ENCODE results near the gene MACF1.

Gene MACF1

DNA sequence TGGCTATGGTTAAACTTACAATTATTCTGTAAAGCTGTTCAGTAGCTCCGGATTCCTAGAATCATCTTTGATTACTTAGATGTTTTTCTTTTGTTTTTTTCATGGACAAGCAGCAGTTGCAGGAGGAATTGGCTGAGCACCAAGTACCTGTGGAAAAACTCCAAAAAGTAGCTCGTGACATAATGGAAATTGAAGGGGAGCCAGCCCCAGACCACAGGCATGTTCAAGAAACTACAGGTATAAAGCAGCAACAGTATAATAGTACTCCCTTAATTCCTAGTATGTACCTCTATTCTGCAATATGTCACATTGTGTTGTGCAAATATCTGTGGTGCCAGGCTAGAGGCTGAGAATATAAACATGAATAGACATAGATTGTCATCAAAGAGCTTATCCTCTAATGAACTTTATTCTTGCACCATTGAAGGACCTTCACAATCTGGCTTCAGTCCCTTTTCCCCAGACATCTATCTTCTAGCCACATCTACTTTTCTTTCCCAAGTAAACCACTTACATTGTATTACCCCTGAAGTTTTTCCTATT lies 154.6 kb downstream of the MACF1 start:
- H3K27me3 ChIP-seq (ENCODE audit: insufficient read depth, low read depth, severe bottlenecking): no peaks in the 10 kb centered on the region
- H3K36me3 ChIP-seq: peaks cover 81% of the 10 kb centered on the region
- TF ChIP-seq, protein P1, sequence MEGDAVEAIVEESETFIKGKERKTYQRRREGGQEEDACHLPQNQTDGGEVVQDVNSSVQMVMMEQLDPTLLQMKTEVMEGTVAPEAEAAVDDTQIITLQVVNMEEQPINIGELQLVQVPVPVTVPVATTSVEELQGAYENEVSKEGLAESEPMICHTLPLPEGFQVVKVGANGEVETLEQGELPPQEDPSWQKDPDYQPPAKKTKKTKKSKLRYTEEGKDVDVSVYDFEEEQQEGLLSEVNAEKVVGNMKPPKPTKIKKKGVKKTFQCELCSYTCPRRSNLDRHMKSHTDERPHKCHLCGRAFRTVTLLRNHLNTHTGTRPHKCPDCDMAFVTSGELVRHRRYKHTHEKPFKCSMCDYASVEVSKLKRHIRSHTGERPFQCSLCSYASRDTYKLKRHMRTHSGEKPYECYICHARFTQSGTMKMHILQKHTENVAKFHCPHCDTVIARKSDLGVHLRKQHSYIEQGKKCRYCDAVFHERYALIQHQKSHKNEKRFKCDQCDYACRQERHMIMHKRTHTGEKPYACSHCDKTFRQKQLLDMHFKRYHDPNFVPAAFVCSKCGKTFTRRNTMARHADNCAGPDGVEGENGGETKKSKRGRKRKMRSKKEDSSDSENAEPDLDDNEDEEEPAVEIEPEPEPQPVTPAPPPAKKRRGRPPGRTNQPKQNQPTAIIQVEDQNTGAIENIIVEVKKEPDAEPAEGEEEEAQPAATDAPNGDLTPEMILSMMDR (IDR thresholded peaks at IDR 0.05; ENCODE audit: low read depth, low read length): no peak
- H3K9me3 ChIP-seq (ENCODE audit: severe bottlenecking): no peaks in the 10 kb centered on the region
- H3K27ac ChIP-seq: no peak overlapping the region
- DNase-seq: no peak
- no peak overlapping the region for H3K4me3 ChIP-seq (ENCODE audit: low read depth, low read length)

DNA sequence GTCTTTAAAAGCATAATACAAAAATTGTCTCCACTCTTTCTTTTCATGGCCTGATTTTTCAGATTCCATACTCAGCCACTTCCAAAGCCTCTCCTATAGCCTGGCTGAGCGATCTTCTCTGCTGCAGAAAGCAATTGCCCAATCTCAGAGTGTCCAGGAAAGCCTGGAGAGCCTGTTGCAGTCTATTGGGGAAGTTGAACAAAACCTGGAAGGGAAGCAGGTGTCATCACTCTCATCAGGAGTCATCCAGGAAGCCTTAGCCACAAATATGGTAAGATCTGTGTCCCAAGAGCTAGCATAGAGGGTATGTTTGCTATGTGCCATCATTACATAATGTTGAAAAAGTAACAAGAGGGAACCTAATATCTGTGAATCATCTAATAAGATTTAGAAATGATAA lies 156.2 kb downstream of the MACF1 start:
- no peak for DNase-seq
- Histone ChIP-seq H3K27me3 (ENCODE audit: insufficient read depth, low read depth, severe bottlenecking) (no peaks in the 10 kb centered on the region), H3K36me3 (peaks cover 69% of the 10 kb centered on the region), H3K27ac (no peak overlapping the region), H3K9me3 (ENCODE audit: severe bottlenecking) (no peaks in the 10 kb centered on the region), H3K4me3 (ENCODE audit: low read depth, low read length) (no peak overlapping the region)
- TF ChIP-seq, protein P1 (IDR thresholded peaks at IDR 0.05; ENCODE audit: low read depth, low read length): no peak

DNA sequence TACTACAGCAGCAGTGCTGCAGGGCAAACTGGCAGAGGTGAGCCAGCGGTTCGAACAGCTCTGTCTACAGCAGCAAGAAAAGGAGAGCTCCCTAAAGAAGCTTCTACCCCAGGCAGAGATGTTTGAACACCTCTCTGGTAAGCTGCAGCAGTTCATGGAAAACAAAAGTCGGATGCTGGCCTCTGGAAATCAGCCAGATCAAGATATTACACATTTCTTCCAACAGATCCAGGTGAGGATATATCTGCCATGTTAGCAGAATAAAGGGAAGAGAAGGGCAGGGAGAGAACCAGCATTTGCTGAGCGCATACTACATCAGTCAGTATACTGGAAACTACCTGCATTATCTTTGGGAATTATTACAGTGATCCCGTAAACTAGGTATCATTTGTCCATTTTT lies 157.0 kb downstream of the MACF1 start:
- H3K4me3 ChIP-seq (ENCODE audit: low read depth, low read length): no peak overlapping the region
- peaks cover 67% of the 10 kb centered on the region for H3K36me3 ChIP-seq
- no peak overlapping the region for H3K27ac ChIP-seq
- TF ChIP-seq, protein P1 (IDR thresholded peaks at IDR 0.05; ENCODE audit: low read depth, low read length): no peak
- H3K27me3 ChIP-seq (ENCODE audit: insufficient read depth, low read depth, severe bottlenecking): no peaks in the 10 kb centered on the region
- DNase-seq: no peak
- no peaks in the 10 kb centered on the region for H3K9me3 ChIP-seq (ENCODE audit: severe bottlenecking)

DNA sequence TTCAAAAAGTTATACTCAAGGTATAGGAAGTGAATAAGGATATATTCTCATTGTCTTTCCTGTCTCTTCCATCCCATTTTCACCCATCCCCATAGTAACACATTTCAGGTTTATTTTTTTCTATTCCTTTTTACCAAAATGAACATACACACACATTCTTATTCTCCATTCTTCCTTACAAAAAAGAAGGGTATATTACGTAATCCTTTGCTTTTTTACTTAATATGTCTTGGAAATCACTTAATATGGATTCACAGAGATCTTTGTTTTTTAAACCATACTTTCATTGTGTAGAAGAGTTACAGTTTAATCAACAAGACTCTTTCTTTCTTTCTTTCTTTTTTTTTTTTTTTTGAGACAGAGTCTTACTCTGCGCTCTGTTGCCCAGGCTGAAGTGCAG lies 158.8 kb downstream of the MACF1 start:
- DNase-seq: no peak
- TF ChIP-seq, protein P1 (IDR thresholded peaks at IDR 0.05; ENCODE audit: low read depth, low read length): no peak
- Histone ChIP-seq H3K27ac (no peak overlapping the region), H3K9me3 (ENCODE audit: severe bottlenecking) (no peaks in the 10 kb centered on the region), H3K36me3 (peaks cover 58% of the 10 kb centered on the region), H3K27me3 (ENCODE audit: insufficient read depth, low read depth, severe bottlenecking) (no peaks in the 10 kb centered on the region), H3K4me3 (ENCODE audit: low read depth, low read length) (no peak overlapping the region)

DNA sequence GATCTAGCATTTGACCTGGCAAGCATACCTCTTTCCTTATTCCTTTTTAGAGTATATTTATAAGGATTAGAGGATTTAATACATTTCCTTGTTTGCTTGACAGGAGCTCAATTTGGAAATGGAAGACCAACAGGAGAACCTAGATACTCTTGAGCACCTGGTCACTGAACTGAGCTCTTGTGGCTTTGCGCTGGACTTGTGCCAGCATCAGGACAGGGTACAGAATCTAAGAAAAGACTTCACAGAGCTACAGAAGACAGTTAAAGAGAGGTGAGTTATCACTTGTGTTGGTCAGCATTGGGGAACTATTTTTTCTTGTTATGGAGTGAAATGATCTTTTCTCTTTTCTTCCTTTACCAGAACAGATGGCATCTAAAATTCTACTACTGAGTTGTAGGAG lies 163.6 kb downstream of the MACF1 start:
- Histone ChIP-seq H3K4me3 (ENCODE audit: low read depth, low read length) (no peak overlapping the region), H3K9me3 (ENCODE audit: severe bottlenecking) (no peaks in the 10 kb centered on the region)

More for the DNA sequence above, 163.6 kb downstream of the MACF1 start:
- peaks cover 55% of the 10 kb centered on the region for H3K36me3 ChIP-seq
- TF ChIP-seq, protein P1 (IDR thresholded peaks at IDR 0.05; ENCODE audit: low read depth, low read length): no peak
- no peak overlapping the region for H3K27ac ChIP-seq
- H3K27me3 ChIP-seq (ENCODE audit: insufficient read depth, low read depth, severe bottlenecking): no peaks in the 10 kb centered on the region
- no peak for DNase-seq
